Uterine smooth muscle cell (primary cell): ENCODE results near the gene PLD6. TPM values are rescaled to one million over a fixed set of nuclear protein-coding genes. Genes with fewer than 3 reads are reported as not detected.

Experiments used
- total RNA-seq: library from RNA; depleted of rRNA; stranded (reverse); fragments of >200 nt; gene quantifications from 2 replicates; pipeline ENCODE4 v1.2.3, GENCODE V29; 2014

PLD6 gene
- 4.5 and 6.4 TPM in 2 replicates for total RNA-seq

GRCh38 chr17:17206124-17206912 is at the start of gene PLD6:
Gene PLD6, minus strand, starts transcription at chr17:17206333. Its CDS starts 47 bp downstream, at chr17:17206286.

DNA sequence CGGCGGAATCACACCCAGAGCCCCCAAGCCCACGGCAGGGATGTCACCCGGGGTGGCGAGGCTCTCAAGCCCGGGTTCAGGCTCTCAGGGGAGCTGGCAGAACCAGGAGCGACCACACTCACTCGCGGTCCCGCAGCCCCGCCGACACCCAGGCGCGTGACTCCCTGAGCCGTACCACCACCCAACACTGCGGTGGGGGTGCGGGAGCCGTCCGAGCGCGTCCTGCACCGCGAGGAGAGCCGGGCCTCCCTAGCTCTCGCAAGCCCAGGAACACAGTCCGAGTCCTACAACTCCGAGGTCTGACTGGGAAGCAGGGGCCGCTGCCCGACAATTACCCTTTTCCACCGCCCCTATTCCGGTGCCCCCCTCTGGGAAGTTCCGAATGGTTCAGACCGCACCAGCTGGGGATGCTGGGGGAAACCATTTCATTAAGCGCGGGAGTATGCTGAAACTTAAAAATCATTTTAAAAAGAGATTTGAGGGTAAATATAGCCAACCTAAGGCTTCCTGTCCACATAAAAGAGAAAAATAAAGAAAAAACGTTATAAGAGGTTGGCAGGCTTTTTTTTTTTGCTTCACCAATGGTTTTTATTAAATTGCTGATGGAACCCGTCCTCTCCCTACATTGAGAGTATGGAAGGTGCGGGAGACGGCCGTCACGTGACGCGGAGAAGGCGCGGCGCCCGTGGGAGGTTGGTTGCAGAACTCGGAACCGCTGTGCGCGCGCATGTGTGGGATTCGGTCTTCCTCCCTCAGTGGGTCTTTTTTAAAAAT is 31.1 kb upstream of the PLD6 start, which contains the start of gene FLCN:
Gene FLCN (minus strand): TSS at position 143 of the 774 bp plus-strand sequence. CDS start 9,031 bp downstream, outside the sequence.

Other genes with a start within 250 kb of the PLD6 start
- not detected in 2 replicates for gene TNFRSF13B, start 234.2 kb downstream of the PLD6 start, total RNA-seq
- gene MPRIP, start 163.9 kb downstream of the PLD6 start, total RNA-seq: 117 and 118 TPM in 2 replicates
- 81.0 and 98.0 TPM in 2 replicates for gene FLCN, start 30.8 kb upstream of the PLD6 start, total RNA-seq
- 86.7 and 156 TPM in 2 replicates for gene COPS3, start 74.9 kb upstream of the PLD6 start, total RNA-seq
- 2.2 and 3.7 TPM in 2 replicates for gene NT5M, start 97.0 kb upstream of the PLD6 start, total RNA-seq